ENCODE results near the gene SORCS3.

DNA sequence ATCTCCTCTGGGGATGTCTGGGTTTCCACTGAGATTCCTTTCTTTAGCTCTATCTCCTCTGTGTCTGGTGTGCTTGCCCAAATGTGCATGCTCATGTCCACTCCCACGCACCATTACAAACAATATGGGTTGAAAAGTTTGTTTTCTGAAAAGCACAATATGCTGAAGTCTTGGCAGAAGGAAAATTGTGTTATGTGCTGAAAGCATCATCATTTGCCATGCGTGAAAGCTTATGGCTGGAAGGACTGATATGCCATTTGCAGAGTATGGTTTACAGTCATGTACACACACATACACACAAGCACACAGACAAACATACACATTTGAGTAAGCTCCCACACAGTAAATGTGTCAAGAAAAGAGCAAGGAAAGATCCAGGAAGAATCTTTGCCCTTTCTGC lies 231.6 kb downstream of the SORCS3 start:
- no peak for TF ChIP-seq POLR2A (IDR thresholded peaks at IDR 0.05)
- TF ChIP-seq, protein P1, sequence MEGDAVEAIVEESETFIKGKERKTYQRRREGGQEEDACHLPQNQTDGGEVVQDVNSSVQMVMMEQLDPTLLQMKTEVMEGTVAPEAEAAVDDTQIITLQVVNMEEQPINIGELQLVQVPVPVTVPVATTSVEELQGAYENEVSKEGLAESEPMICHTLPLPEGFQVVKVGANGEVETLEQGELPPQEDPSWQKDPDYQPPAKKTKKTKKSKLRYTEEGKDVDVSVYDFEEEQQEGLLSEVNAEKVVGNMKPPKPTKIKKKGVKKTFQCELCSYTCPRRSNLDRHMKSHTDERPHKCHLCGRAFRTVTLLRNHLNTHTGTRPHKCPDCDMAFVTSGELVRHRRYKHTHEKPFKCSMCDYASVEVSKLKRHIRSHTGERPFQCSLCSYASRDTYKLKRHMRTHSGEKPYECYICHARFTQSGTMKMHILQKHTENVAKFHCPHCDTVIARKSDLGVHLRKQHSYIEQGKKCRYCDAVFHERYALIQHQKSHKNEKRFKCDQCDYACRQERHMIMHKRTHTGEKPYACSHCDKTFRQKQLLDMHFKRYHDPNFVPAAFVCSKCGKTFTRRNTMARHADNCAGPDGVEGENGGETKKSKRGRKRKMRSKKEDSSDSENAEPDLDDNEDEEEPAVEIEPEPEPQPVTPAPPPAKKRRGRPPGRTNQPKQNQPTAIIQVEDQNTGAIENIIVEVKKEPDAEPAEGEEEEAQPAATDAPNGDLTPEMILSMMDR (IDR thresholded peaks at IDR 0.05), result no peak
